HG03565 (cell line): ENCODE measurements around the gene PVRIG.
"Not testable (repeated sequence)": the region's sequence is repeated elsewhere in the genome, so short reads cannot be mapped to it uniquely, and the experiment has no call there.

Experiments
- ATAC-seq: cut with Tn5 transposase; IDR thresholded peaks from one replicate; pipeline ENCODE4 v1.9.1; 2021; ENCODE audit warnings: mild to moderate bottlenecking, moderate library complexity; ENCODE audit not compliant: unreplicated experiment

PVRIG gene

DNA sequence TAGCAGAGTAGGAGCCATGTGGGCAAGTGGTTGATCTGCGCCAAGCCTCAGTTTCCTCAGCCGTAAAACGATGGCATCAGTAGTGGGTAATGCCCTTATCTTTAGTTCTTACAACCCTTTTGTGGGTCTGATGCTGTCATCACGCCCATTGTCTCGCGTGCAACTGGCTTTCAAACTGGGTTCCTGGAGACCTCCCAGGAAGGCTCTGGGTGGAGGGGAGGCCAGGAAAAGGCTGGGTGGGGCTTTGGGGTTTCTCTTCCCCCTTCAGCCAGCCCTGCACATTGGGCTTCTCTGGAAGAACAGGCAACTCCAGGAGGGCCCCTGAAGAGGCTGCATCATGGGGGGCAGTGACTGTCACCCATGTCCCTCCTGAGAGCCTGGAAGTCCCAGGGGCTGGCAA, 5.1 kb downstream of the PVRIG start:
- ATAC-seq = not testable (repeated sequence)

DNA sequence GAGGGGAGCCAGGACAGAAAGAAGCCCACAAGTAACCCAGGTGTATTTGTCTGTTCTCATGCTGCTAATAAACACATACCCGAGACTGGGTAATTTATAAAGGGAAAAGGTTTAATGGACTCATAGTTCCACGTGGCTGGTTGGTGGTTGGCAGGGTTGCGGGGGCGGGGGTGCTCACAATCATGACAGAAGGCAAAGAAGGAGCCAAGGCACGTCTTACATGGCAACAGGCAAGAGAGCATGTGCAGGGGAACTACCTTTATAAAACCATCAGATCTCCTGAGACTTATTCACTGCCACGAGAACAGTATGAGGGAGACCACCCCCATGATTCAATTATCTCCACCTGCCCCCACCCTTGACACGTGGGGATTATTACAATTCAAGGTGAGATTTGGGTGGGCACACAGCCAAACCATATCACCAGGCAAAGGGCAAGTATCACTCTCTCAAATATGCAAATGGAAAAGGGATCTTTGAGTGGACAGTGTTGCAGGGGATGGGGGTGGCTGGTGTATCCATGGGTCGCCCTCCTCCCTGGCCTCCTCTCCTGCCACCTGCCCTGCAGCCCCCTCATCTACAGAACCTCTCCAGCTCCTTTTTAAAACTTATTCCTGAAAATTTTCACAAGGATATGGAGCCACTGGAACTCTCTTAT, 15.0 kb downstream of the PVRIG start:
- not testable (repeated sequence) for ATAC-seq

DNA sequence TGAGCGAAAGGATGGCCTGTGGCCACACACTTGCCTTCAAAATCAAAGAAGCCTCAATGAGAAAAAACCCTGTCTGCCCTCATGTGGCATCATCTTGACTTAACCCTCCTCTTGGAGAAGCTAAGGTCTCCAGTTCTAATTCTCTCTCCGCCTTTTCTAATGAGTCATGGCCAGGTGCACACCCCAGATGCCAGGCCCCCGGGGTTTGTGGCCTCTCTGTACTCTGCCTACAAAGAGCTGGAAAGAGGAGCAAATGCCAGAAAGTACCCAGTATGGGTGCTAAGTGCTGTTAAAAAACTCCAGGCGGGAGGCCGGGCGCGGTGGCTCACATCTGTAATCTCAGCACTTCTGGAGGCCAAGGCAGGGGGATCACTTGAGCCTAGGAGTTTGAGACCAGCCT, 20.2 kb downstream of the PVRIG start:
- not testable (repeated sequence) for ATAC-seq

DNA sequence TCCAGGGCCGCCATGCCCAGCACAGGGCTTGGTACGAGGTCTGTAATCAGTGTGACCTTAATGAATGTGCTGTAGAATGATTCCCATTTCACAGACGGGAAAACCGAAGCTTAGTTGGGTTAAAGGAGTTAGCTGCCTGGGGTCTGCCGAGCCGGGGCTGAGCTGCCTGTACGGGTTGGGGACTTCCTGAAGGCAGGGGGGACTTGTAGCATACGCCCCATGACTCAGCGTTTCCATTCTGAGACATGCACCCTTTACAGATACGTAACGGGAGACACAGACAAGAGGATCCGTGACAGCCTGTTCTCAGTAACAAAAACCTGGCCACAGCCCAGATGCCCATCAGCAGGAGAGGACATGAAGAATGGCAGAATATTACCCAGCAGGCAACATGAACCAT, 23.6 kb downstream of the PVRIG start:
- ATAC-seq = not testable (repeated sequence)

DNA sequence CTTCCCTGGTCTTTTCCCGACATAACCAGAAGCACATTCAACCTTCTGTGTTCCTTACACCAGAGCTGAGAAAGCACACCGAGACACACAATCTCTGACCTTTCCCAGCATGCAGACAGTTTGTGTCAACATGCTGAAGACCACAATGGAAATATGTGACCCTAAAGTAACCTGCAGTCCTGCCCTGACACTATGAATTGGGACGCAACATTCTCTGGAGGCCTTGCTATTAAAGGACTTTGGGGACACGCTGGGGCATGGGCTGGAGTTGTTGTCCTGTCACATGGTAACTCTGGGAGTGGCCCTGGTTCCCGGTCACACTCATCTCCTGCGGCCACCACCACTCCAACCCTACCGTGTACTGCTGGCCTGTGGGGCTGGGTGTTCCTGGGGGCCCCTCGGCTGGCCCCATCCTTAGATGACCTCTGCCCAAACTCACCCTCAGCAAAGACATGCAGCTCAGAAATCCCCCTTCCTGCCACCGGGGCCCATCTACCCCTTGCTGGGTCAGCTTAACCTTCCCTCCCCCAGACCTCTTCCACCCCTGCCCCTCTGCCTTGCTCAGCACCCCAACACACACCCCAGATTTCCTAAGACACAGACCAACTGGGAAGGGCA, 25.3 kb downstream of the PVRIG start:
- ATAC-seq = not testable (repeated sequence)

DNA sequence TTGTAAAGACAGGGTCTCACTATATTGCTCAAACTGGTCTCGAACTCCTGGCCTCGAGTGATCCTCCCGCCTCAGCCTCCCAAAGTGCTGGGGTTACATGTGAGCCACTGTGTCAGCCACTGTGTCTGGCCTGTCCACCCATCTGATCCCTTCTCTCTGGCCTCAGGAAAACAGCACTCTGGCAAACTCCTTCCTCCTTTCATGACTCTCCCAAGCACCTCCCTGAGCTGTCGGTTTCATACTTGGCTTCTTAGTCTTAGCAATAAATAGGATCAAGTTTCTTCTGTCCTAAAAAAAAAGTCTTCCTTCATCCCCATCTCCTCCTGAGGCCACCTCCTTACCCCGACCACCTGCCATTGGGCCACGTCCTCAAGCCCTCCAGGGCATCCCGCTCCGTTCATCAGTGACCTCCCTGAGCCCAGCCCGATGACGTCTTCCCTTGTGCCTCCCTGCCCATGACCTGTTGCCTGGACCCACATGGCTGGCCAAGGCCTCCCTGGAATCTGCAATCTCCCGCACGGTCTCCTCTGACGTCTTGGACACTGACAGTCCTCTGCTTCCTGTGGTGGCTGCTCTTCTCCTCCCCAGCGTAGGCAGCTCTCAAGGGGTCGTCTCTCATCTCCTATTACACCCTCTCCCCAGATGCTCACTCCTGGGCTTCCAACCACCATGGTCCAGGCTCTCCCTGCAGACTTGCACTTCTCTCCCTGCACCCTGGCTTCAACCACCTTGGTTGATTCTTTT, 26.5 kb downstream of the PVRIG start:
- not testable (repeated sequence) for ATAC-seq

DNA sequence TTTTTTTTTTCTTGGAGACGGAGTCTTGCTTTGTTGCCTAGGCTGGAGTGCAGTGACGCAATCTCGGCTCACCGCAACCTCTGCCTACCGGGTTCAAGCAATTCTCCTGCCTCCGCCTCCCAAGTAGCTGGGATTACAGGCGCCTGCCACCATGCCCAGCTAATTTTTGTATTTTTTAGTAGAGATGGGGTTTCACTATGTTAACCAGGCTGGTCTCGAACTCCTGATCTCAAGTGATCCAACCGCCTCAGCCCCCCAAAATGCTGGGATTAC, 27.1 kb downstream of the PVRIG start:
- ATAC-seq = not testable (repeated sequence)

DNA sequence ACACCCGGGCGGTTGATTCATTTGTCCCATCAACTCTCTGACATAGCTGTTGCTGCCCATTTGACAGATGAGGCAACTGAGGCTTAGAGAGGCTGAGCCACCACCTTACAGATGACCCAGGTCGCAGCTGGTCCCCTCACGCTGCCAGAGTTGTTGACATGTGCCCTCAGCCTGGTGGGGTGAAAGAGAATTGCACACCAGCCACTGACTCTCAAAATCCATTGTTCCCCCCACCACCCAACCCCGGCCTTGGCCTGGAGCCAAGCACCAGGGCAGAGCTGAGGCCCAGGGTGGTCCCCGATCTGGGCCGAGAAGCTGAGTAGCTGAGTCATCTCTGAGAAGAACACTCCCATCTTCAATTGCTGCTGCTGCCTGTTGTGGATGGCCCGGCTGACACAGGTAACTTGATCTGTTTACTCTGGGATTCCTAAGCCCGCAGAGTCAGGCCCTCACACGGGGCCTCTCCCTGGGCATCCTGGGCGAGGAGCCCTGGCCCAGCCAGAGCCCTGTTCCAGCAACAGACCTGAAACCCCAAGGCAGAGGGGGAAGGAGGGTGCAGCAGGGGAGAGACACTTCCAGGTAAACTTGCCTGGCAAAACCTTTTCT, 27.5 kb downstream of the PVRIG start:
- ATAC-seq = no peak

DNA sequence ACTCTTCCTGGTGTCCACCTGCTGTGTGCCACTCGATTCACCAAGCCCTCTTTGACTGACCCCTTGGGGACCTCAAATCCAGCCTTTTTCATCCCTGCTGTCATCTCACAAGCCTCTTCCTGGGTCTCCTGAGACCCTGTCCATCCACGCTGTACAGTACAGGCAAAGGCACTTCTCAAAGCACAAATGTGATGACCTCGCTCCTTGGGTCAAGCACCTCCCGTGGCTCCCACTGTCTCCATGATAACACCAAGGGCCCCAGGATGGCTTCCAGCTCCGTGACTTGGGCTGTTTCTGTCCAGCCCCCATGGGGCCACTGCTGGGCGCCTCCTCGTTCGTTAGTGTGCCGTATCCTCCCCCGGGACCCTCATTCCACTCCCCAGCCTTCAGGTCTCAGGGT, 28.7 kb downstream of the PVRIG start:
- ATAC-seq = no peak

DNA sequence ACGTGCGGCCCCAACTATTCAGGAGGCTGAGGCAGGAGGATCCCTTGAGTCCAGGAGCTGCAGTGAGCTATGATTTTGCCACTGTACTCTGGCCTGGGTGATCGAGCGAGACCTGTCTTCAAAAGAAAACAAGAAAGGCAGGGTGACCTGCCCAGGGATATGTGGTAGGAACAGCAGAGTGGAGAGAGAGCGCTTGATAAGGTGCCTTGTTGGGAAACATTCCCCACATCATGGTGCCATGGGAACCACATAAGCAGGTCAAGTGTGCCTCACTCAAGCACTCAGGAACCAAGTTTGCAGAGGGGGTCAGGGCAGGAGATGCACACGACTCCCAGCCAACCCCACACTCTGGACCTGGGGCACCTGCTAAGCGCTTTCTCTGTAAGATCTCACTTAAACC, 37.3 kb downstream of the PVRIG start:
- no peak for ATAC-seq

DNA sequence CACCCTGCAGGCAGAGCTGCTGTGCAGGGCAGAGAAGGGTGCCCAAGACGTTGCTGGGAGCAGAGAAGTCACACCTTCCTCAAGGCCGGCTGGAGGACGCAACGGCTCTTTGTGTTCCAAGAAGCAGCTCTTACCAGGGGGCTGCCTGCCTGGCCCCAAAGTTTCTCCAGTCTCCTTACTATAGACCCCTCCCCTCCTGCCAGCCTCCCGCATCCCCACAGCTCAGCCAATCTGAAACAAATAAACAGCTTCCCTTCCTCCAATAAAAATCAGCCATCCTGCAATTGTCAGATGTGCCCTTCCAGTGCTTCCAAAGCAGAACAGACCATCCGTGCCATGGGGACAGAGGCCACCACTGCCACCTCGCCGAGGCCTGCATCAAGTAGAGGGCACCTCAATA, 40.2 kb downstream of the PVRIG start:
- ATAC-seq = not testable (repeated sequence)

DNA sequence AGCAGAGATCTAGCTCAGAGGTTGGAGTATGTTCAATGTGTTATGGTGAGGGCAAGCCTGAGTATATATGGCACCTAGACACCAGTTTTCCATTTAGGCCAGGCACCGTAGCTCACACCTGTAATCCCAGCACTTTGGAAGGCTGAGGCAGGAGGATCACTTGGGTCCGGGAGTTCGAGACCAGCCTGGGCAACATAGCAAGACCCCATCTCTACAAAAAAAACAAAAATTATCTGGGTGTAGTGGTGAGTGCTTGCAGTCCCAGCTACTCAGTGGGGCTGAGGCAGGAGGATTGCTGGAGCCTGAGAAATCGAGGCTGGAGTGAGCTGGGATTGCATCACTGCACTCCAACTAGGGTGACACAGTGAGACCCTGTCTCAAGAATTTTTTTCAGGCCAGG, 43.1 kb downstream of the PVRIG start:
- ATAC-seq = not testable (repeated sequence)

DNA sequence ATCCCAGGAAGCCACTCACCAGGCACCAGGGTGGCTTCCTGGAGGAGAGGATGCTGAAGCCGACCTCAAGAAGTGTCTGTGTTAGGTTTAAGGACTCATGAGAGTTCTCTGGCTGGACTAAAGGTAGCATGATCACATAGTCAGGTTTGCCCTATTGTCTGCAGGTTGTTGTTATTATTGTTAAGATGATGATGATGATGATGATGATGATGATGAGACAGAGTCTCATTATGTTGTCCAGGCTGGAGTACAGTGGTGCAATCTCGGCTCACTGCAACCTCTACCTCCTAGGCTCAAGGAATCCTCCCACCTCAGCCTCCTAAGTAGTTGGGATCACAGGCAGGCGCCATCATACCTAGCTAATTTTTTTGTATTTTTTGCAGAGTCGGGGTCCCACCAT, 44.5 kb downstream of the PVRIG start:
- not testable (repeated sequence) for ATAC-seq

DNA sequence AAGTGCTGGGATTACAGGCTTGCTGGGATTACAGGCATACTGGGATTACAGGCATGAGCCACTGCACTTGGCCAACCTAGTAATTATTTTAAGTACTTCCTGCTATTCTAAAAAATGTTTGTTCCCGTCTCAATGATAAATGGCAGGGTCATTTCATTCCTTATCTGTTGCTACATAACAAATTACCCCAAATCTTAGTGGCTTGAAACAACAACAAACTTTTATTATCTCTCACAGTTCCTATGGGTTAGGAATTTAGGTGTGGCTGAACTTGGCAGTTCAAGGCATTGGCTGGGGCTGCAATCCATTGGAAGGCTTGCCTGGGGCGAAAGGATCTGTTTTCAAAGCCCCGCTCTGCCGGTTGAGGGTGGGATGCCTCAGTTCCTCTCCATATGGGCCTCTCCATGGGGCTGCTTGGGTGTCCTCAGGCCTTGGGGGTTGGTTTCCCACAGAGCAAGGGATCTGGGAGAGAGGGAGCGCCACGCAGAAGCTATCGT, 45.0 kb downstream of the PVRIG start:
- ATAC-seq = not testable (repeated sequence)

DNA sequence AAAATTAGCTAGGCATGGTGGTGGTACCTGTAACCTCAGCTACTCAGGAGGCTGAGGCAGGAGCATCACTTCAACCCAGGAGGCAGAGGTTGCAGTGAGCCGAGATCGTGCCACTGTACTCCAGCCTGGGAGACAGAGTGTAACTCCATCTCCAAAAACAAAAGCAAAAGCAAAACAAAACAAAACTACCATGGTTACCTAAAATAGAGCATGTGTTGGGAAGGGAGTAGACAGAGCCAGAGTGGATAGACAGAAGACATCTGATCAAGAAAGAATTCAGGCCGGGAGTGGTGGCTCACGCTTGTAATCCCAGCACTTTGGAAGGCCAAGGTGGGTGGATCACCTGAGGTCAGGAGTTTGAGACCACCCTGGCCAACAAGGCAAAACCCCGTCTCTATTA, 46.1 kb downstream of the PVRIG start:
- ATAC-seq = not testable (repeated sequence)

DNA sequence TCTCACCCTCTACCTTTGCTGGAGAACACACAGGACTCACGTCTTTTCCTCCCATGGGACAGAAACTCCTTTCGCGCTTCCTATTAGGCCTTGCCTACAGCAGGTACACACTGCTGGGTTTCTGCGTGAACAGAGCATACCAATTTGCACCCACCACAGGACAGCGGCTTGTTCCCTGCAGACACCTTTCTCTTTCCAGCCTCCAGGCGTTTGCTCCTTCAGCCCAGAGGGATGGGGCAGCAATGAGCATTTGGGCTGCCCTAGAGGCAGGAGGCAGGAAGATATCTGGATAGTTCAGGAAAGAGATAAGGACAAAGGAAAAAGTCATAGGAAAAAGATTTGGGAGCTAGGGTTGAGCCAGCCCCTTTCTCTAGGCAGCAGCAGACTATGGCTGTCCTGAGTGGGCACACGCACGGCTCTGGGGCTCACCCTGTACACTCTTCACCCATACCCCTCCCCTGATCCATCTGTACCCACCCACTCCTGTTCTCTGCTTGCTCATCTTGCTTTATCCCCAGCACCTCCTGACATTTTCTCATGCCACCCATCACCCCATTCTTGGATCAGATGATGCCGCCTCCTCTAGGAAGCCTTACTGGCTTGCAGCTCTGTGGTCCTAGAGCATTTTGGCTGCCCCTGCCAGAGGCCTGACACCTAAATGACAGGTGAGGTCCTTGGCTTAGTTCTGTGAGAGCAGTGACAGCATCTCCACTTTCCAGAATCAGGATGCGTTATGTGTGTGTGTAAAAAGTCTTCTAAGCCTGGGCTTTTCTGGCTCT, 47.0 kb downstream of the PVRIG start:
- ATAC-seq = no peak

DNA sequence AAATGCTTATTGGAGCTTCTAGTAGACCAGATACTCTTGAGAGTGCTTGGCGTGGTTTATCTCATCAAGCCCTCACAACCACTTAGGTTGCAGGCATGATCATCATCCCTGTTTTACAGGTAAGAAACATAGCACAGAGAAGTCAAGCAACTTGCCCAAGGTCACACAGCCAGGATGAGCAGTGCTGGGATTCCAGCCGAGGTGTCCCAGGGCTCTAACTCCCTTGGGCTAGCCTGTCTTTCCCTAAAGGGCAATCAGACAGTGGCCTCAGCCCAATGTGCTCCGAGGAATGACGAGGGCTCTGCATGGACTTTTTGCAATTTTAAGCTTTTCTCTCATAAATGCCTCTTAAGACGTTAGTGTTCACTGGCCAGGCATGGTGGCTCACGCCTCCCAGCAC, 47.9 kb downstream of the PVRIG start:
- no peak for ATAC-seq

DNA sequence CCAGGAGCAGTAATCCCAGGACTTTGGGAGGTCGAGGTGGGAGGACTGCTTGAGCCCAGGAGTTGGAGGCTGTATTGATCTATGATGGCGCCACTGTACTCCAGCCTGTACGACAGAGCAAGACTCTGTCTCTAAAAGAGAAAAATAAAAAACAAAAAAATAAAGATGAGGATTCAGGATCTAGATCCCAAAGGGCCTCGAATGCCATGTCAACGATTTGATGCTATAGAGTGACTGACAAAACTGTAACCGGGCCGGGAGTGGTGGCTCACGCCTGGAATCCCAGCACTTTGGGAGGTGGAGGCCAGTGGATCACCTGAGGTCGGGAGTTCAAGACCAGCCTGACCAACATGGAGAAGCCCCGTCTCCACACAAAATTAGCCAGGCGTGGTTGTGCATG, 49.1 kb downstream of the PVRIG start:
- not testable (repeated sequence) for ATAC-seq

DNA sequence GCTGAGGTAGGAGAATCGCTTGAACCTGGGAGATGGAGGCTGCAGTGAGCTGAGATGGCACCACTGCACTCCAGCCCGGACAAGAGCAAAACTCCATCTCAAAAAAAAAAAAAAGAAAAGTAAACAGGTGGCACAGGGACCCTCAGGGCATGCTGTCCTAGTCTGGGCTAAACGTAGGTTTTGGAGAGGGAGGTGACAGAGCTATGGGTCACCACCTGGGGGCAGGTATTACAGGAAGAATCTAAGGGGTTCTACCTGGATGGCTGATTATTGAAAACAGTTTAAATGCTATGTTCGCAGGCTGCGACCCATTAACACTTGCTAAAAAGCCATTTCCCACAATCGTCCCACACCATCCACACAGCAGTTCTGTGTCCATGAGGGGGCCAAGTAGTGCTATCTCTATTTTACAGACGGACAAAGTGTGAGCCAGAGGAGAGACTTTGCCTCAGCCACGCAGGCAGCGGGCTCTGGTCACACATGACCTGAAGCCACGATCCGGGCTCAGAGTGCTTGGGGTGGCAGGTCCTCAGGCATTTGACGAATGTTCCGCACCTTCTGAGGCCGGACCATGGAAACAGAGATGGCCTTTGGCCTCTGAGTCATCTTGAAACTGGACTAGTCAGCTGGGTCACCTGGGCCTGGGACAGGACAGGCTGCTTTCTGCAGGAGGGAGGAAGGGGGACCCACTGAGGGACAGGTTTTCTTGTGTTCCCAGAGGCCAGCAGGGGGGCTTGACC, 49.7 kb downstream of the PVRIG start:
- ATAC-seq = not testable (repeated sequence)
